Bronchus fibroblast of lung (primary cell): ENCODE data around the gene NBPF9. TPM values are rescaled to one million over a fixed set of nuclear protein-coding genes. Genes with fewer than 3 reads are reported as not detected.

Source experiments
- total RNA-seq: library from RNA; depleted of rRNA; stranded (reverse); fragments of >200 nt; gene quantifications from 2 replicates; pipeline ENCODE4 v1.2.3, GENCODE V29; 2015

Gene NBPF9, protein sequence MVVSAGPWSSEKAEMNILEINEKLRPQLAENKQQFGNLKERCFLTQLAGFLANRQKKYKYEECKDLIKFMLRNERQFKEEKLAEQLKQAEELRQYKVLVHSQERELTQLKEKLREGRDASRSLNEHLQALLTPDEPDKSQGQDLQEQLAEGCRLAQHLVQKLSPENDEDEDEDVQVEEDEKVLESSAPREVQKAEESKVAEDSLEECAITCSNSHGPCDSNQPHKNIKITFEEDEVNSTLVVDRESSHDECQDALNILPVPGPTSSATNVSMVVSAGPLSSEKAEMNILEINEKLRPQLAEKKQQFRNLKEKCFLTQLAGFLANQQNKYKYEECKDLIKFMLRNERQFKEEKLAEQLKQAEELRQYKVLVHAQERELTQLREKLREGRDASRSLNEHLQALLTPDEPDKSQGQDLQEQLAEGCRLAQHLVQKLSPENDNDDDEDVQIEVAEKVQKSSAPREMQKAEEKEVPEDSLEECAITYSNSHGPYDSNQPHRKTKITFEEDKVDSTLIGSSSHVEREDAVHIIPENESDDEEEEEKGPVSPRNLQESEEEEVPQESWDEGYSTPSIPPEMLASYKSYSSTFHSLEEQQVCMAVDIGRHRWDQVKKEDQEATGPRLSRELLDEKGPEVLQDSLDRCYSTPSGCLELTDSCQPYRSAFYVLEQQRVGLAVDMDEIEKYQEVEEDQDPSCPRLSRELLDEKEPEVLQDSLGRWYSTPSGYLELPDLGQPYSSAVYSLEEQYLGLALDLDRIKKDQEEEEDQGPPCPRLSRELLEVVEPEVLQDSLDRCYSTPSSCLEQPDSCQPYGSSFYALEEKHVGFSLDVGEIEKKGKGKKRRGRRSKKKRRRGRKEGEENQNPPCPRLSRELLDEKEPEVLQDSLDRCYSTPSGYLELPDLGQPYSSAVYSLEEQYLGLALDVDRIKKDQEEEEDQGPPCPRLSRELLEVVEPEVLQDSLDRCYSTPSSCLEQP (N-terminal part only)
- total RNA-seq = 11.0 and 12.8 TPM in 2 replicates

DNA sequence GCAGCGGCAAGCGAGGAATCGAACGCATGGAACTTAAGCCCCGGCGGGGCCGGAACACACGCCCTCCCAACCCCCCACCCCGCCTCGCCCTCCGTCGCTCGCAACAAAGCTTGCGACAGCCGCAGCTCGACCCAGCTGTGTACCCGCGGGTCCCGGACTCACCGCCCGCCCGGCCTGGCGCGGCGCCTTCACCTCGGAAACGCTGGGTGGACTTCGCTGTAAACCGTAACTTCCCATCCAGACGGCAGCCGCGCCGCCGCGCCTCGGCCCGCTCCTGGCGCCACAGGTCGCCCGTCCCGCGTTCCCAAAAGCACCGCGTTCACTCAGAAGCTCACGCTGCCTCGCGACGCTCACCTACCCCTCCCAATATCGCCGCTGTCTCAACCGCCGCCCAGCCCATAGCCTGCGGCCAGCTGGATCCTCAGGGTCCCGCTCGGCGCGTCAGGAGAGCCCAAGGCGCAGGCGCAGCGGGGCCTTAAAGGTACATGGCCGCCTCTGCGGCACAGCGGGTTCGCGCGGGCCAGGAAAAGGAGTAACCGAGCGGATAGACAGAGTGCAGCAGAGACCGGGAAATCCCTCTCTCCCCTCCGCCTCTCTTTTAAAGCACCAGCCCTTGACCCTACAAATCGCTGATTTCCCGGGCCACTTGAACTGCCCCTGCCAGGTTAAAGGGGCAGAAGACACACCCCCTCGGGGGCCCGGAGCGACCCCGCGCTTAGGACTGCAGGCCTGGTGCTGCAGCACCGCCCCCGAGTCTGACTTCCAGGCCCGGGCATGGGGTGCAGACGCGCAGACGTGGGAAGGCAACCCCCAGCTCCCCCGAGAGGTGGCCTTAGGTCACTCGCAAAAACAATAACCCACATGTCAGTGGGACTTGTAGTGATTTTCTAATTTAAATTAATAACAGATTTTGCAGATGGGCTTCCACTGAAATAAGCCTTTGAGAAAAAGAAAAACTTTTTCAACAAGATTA, at the start of gene NBPF9:
Gene NBPF9 (minus strand): TSS at position 443 of the 973 bp plus-strand sequence. CDS start 21,412 bp downstream, outside the sequence.

